B cell (primary cell): ENCODE data around the gene PHOSPHO2. TPM values are rescaled to one million over a fixed set of nuclear protein-coding genes. Genes with fewer than 3 reads are reported as not detected.
"Not testable (repeated sequence)": the region's sequence is repeated elsewhere in the genome, so short reads cannot be mapped to it uniquely, and the experiment has no call there.

Experiments used
- ATAC-seq: fragments of 200-7000 bp; cut with Tn5 transposase; one replicate; pipeline ENCODE4 v1.10.0; 2021; ENCODE audit warnings: low read depth, mild to moderate bottlenecking, moderate number of reproducible peaks, moderate library complexity
- CTCF ChIA-PET: fragments of 350-600 bp; sonication (Branson Sonifier 250); formaldehyde crosslinking; loops from one replicate; lab custom pipeline; 2021; ENCODE audit warnings: antibody characterized with exemption, inconsistent platforms; lab: Charles Lee
- POLR2A ChIA-PET: fragments of 350-600 bp; sonication (Branson Sonifier 250); formaldehyde crosslinking; loops from one replicate; lab custom pipeline; 2021; ENCODE audit warnings: antibody characterized with exemption; lab: Charles Lee
- DNase-seq: peaks from one replicate; pipeline ENCODE4 v3.0.0; 2013
- H2AFZ ChIP-seq: 2 replicates; pipeline ENCODE4 v1.6.1; 2012; ENCODE audit warnings: mild to moderate bottlenecking, low read depth, low read length; ENCODE audit not compliant: insufficient read depth, poor library complexity, severe bottlenecking
- H3K27ac ChIP-seq, 2 donors: 1 replicate in 1 of 2; 2 replicates in 1 of 2; pipeline ENCODE4 v1.5.1; 2012 to 2013; ENCODE audit warnings: low read length in 2 of 2, mild to moderate bottlenecking in 2 of 2, moderate library complexity in 1 of 2
- H3K27me3 ChIP-seq, 4 experiments: fragments of 200-600 bp in 1 of 4; sonication (generic) in 1 of 4; replicated peaks in 1 of 4; 1 replicate in 2 of 4; 2 replicates in 2 of 4; pipeline versions ENCODE4 v1.6.1 to v1.7.0; 2013 to 2016; ENCODE audit warnings: low read length in 3 of 4, mild to moderate bottlenecking in 2 of 4, mixed read lengths in 1 of 4, moderate library complexity in 1 of 4; ENCODE audit not compliant: insufficient read depth in 4 of 4, control insufficient read depth in 3 of 4; ENCODE audit errors: control extremely low read depth in 1 of 4
- H3K36me3 ChIP-seq, 2 experiments: replicated peaks in 1 of 2; 1 replicate in 1 of 2; 2 replicates in 1 of 2; pipeline versions ENCODE4 v1.6.1 to v1.7.1; 2013; ENCODE audit warnings: low read length in 1 of 2; ENCODE audit not compliant: insufficient read depth in 2 of 2, control insufficient read depth in 1 of 2; ENCODE audit errors: control extremely low read depth in 1 of 2, extremely low read depth in 1 of 2
- H3K4me1 ChIP-seq, 2 donors: fragments of 200-600 bp in 1 of 2; sonication (generic) in 1 of 2; 1 replicate in 1 of 2; 2 replicates in 1 of 2; pipeline versions ENCODE4 v1.5.1 to v1.6.1; 2013 to 2017; ENCODE audit warnings: low read length in 2 of 2; ENCODE audit not compliant: control insufficient read depth in 2 of 2, insufficient read depth in 2 of 2
- H3K4me2 ChIP-seq: replicated peaks from 2 replicates; pipeline ENCODE3; 2012; ENCODE audit warnings: mild to moderate bottlenecking, low read depth, low read length; ENCODE audit not compliant: poor library complexity, severe bottlenecking
- H3K4me3 ChIP-seq, 5 experiments: fragments of 200-600 bp in 1 of 5; sonication (generic) in 1 of 5; 1 replicate in 3 of 5; 2 replicates in 2 of 5; pipeline versions ENCODE4 v1.5.1 to v1.7.0; 2011 to 2016; ENCODE audit warnings: low read length in 4 of 5, mild to moderate bottlenecking in 4 of 5, low read depth in 2 of 5, control low read depth in 1 of 5, moderate library complexity in 1 of 5; ENCODE audit not compliant: insufficient read depth in 1 of 5; ENCODE audit errors: control extremely low read depth in 1 of 5, extremely low read depth in 1 of 5
- H3K79me2 ChIP-seq: fragments of 200-600 bp; sonication (generic); one replicate; pipeline ENCODE4 v1.6.0; 2016; ENCODE audit warnings: low read length; ENCODE audit not compliant: control insufficient read depth, insufficient read depth
- H3K9ac ChIP-seq: fragments of 200-600 bp; sonication (generic); 2 replicates; pipeline ENCODE4 v1.6.1; 2017; ENCODE audit warnings: mild to moderate bottlenecking, low read length, moderate library complexity
- H3K9me3 ChIP-seq, 3 donors: one replicate each; pipeline versions ENCODE4 v1.6.1 to v1.7.1; 2013; ENCODE audit warnings: low read length in 2 of 3; ENCODE audit not compliant: control insufficient read depth in 2 of 3, insufficient read depth in 1 of 3; ENCODE audit errors: control extremely low read depth in 1 of 3
- H4K20me1 ChIP-seq: 2 replicates; pipeline ENCODE4 v1.6.0; 2012; ENCODE audit warnings: mild to moderate bottlenecking, low read length; ENCODE audit not compliant: insufficient read depth, control insufficient read depth, poor library complexity, severe bottlenecking
- H3K27ac Mint-ChIP-seq: one replicate; pipeline ENCODE4 v1.8.0; 2021; ENCODE audit warnings: mixed read lengths
- H3K27me3 Mint-ChIP-seq: one replicate; pipeline ENCODE4 v1.8.0; 2021; ENCODE audit warnings: mixed read lengths
- H3K4me1 Mint-ChIP-seq: one replicate; pipeline ENCODE4 v1.8.0; 2021; ENCODE audit warnings: mixed read lengths
- H3K4me3 Mint-ChIP-seq: one replicate; pipeline ENCODE4 v1.8.0; 2021; ENCODE audit warnings: mixed read lengths
- H3K9me3 Mint-ChIP-seq: one replicate; pipeline ENCODE4 v1.8.0; 2022; ENCODE audit warnings: mixed read lengths; ENCODE audit not compliant: insufficient read depth
- WGBS: methylation state at CpG from one replicate; pipeline ENCODE4 v1.1.5; 2013; ENCODE audit warnings: missing lambda C conversion rate; ENCODE audit not compliant: insufficient coverage; 5-methylcytosine and 5-hydroxymethylcytosine counted together
- intact Hi-C: fragments of 100-400 bp; cut with micrococcal nuclease; formaldehyde crosslinking; loops from one replicate; pipeline ENCODE4 v1.10.0; 2022
- polyA plus RNA-seq: library from polyadenylated mRNA; depleted of rRNA; stranded (reverse); fragments of >200 nt; gene quantifications from 2 replicates; pipeline ENCODE4 v1.2.3, GENCODE V29; 2012
- total RNA-seq, 2 donors: library from RNA; stranded (reverse); fragments of 120-200 nt in 1 of 2; gene quantifications; 1 replicate in 1 of 2; 2 replicates in 1 of 2; pipeline versions ENCODE4 v1.2.3 to v1.2.4, GENCODE V29; 2013 to 2022

Gene PHOSPHO2
- total and polyA plus RNA-seq, 2 donors (not counting 1 experiment from before 2014, with no cell fraction given): 1.5 to 8.4 TPM

DNA sequence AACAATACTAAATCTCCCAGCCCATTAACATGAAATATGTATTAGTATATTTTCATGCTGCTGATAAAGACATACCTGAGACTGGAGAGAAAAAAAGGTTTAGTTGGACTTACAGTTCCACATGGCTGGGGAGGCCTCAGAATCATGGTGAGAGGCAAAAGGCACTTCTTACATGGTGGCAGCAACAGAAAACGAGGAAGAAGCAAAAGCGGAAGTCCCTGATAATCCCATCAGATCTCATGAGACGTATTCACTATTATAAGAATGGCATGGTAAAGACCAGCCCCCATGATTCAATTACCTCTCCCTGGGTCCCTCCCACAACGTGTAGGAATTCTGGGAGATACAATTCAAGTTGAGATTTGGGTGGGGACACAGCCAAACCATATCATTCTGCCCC is 7.4 kb upstream of the PHOSPHO2 start:
- H3K79me2 ChIP-seq, DNase-seq, H3K27ac Mint-ChIP-seq, CTCF ChIA-PET, H3K4me3 Mint-ChIP-seq, H3K36me3 ChIP-seq, H3K4me3 ChIP-seq, intact Hi-C loops, POLR2A ChIA-PET, H3K4me1 Mint-ChIP-seq, H3K9ac ChIP-seq, H4K20me1 ChIP-seq, ATAC-seq, H3K4me1 ChIP-seq, H3K27ac ChIP-seq, H3K27me3 ChIP-seq, H2AFZ ChIP-seq, H3K4me2 ChIP-seq: not testable (repeated sequence)
- Mint-ChIP-seq H3K27me3 (peaks cover 14% of the 10 kb centered on the region), H3K9me3 (peaks cover 11% of the 10 kb centered on the region)
- H3K9me3 ChIP-seq: peaks cover 3 to 14% (median 11%) of the 10 kb centered on the region in 3 donors
- 50% methylated on average over 1 of the region's 4 CpGs for WGBS

DNA sequence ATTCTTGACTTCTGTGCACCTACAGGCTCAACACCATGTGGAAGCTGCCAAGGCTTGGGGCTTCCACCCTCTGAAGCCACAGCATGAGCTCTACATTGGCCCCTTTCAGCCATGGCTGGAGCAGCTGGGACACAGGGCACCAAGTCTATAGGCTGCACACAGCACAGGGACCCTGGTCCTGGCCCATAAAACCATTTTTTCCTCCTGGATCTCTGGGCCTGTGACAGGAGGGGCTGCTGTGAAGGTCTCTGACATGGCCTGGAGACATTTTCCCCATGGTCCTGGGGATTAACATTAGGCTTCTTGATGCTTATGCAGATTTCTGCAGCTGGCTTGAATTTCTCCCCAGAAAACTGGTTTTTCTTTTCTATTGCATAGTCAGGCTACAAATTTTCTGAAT is 6.3 kb upstream of the PHOSPHO2 start:
- CTCF ChIA-PET, H3K36me3 ChIP-seq, H3K4me1 Mint-ChIP-seq, POLR2A ChIA-PET, H3K9ac ChIP-seq, DNase-seq, H3K4me3 ChIP-seq, H2AFZ ChIP-seq, H3K4me2 ChIP-seq, H3K27ac Mint-ChIP-seq, ATAC-seq, H3K79me2 ChIP-seq, H3K27ac ChIP-seq, H4K20me1 ChIP-seq, intact Hi-C loops, H3K4me1 ChIP-seq, H3K4me3 Mint-ChIP-seq: not testable (repeated sequence)
- H3K9me3 Mint-ChIP-seq: peaks cover 11% of the 10 kb centered on the region
- Histone ChIP-seq H3K27me3 (peaks cover 0 to 12% (median 6%) of the 10 kb centered on the region in 4 experiments), H3K9me3 (peaks cover 3 to 15% (median 11%) of the 10 kb centered on the region in 3 donors)
- H3K27me3 Mint-ChIP-seq: peaks cover 18% of the 10 kb centered on the region
